ENCODE results near the gene CDH13. TPM values are rescaled to one million over a fixed set of nuclear protein-coding genes. Genes with fewer than 3 reads are reported as not detected.

CDH13 gene
- total RNA-seq, 1 experiment from 2014 or later, result 49.3 TPM

- Mint-ChIP-seq H3K4me3 (ENCODE audit: unreplicated experiment) (no peak overlapping the region), H3K27ac (ENCODE audit: low read depth, unreplicated experiment) (no peak overlapping the region), H3K36me3 (ENCODE audit: insufficient read depth, unreplicated experiment) (no peaks in the 10 kb centered on the region), H3K9me3 (ENCODE audit: unreplicated experiment) (no peaks in the 10 kb centered on the region), H3K27me3 (ENCODE audit: insufficient read depth, unreplicated experiment) (no peaks in the 10 kb centered on the region), H3K4me1 (ENCODE audit: insufficient read depth, unreplicated experiment) (no peaks in the 10 kb centered on the region)
- no TSS peak for BruUV-seq (replicated peaks)
- TF ChIP-seq CTCF (IDR thresholded peaks at IDR 0.05; ENCODE audit: unreplicated experiment), result no peak
- intact Hi-C loops (cut with micrococcal nuclease), result no loop called here
- ChIA-PET CTCF (interaction anchor here (0.5 to 1.0 kb wide), 3 partner anchors 11 to 714 kb away, joined by 3 read pairs; no protein-coding TSS in a partner anchor), POLR2A (interaction anchor here (0.6 kb wide), 1 partner anchor 956 kb away, joined by 3 read pairs; no protein-coding TSS in a partner anchor)
- DNase-seq (ENCODE audit: unreplicated experiment), result no peak
Observed at GRCh38 chr16:83312718-83313245, 686.0 kb downstream of the CDH13 start.

- no peak for TF ChIP-seq CTCF (IDR thresholded peaks at IDR 0.05; ENCODE audit: unreplicated experiment)
- ChIA-PET POLR2A (no interaction called here), CTCF (no interaction called here)
- no peaks in the 10 kb centered on the region for H3K36me3 Mint-ChIP-seq (ENCODE audit: insufficient read depth, unreplicated experiment)
- H3K4me1 Mint-ChIP-seq (ENCODE audit: insufficient read depth, unreplicated experiment), result no peaks in the 10 kb centered on the region
- intact Hi-C loops (cut with micrococcal nuclease), result no loop called here
- H3K4me3 Mint-ChIP-seq (ENCODE audit: unreplicated experiment), result no peak overlapping the region
- no peak overlapping the region for H3K27ac Mint-ChIP-seq (ENCODE audit: low read depth, unreplicated experiment)
- no peaks in the 10 kb centered on the region for H3K27me3 Mint-ChIP-seq (ENCODE audit: insufficient read depth, unreplicated experiment)
- H3K9me3 Mint-ChIP-seq (ENCODE audit: unreplicated experiment), result no peaks in the 10 kb centered on the region
- BruUV-seq (replicated peaks), result no TSS peak
- no peak for DNase-seq (ENCODE audit: unreplicated experiment)
Observed at GRCh38 chr16:83315271-83315670, 688.5 kb downstream of the CDH13 start.

GRCh38 chr16:83316458-83316857 is 689.7 kb downstream of the CDH13 start:
- no peaks in the 10 kb centered on the region for H3K4me1 Mint-ChIP-seq (ENCODE audit: insufficient read depth, unreplicated experiment)
- CTCF ChIA-PET, result no interaction called here
- intact Hi-C loops (cut with micrococcal nuclease), result no loop called here
- no peaks in the 10 kb centered on the region for H3K36me3 Mint-ChIP-seq (ENCODE audit: insufficient read depth, unreplicated experiment)
- H3K27ac Mint-ChIP-seq (ENCODE audit: low read depth, unreplicated experiment), result no peak overlapping the region
- H3K27me3 Mint-ChIP-seq (ENCODE audit: insufficient read depth, unreplicated experiment), result no peaks in the 10 kb centered on the region
- TF ChIP-seq CTCF (IDR thresholded peaks at IDR 0.05; ENCODE audit: unreplicated experiment), result no peak
- BruUV-seq (replicated peaks), result no TSS peak
- no peak for DNase-seq (ENCODE audit: unreplicated experiment)
- no peaks in the 10 kb centered on the region for H3K9me3 Mint-ChIP-seq (ENCODE audit: unreplicated experiment)
- H3K4me3 Mint-ChIP-seq (ENCODE audit: unreplicated experiment), result no peak overlapping the region
- POLR2A ChIA-PET, result no interaction called here

- TF ChIP-seq CTCF (IDR thresholded peaks at IDR 0.05; ENCODE audit: unreplicated experiment), result no peak
- intact Hi-C loops (cut with micrococcal nuclease), result no loop called here
- POLR2A ChIA-PET, result no interaction called here
Observed at GRCh38 chr16:83318390-83318789, 691.6 kb downstream of the CDH13 start.

More at GRCh38 chr16:83318390-83318789, 691.6 kb downstream of the CDH13 start:
- CTCF ChIA-PET, result interaction anchor here (0.6 to 1.3 kb wide), 3 partner anchors 9 to 1565 kb away, joined by 3 to 5 read pairs (median 3); no protein-coding TSS in a partner anchor
- H3K9me3 Mint-ChIP-seq (ENCODE audit: unreplicated experiment), result no peaks in the 10 kb centered on the region
- BruUV-seq (replicated peaks), result no TSS peak
- DNase-seq (ENCODE audit: unreplicated experiment), result no peak
- H3K4me3 Mint-ChIP-seq (ENCODE audit: unreplicated experiment), result no peak overlapping the region
- H3K4me1 Mint-ChIP-seq (ENCODE audit: insufficient read depth, unreplicated experiment), result no peaks in the 10 kb centered on the region
- H3K27ac Mint-ChIP-seq (ENCODE audit: low read depth, unreplicated experiment), result no peak overlapping the region
- H3K27me3 Mint-ChIP-seq (ENCODE audit: insufficient read depth, unreplicated experiment), result no peaks in the 10 kb centered on the region
- H3K36me3 Mint-ChIP-seq (ENCODE audit: insufficient read depth, unreplicated experiment), result peaks cover 6% of the 10 kb centered on the region

Measured in MCF 10A (cell line).